AG08396 (cell line): ENCODE measurements around the gene ICAM2.
A peak's percentile ranks its signal among the peaks of the same experiment; 100 is the strongest.

Experiments used
- DNase-seq: peaks from one replicate; pipeline ENCODE4 v3.0.0; 2012; ENCODE audit warnings: low spot score, mixed read lengths

Gene ICAM2

GRCh38 chr17:64009571-64010402 is 10.6 kb downstream of the ICAM2 start:
- DNase-seq: peak; percentile 13

GRCh38 chr17:64008830-64009229 is 11.6 kb downstream of the ICAM2 start:
- DNase-seq: peak; percentile 6

- DNase-seq: no peak
These were observed 12.1 kb downstream of the ICAM2 start for GRCh38 chr17:64008346-64008745.

- peak; percentile 11 for DNase-seq
These were observed 12.6 kb downstream of the ICAM2 start for GRCh38 chr17:64007838-64008282.

- peak; percentile 6 for DNase-seq
These were observed 13.2 kb downstream of the ICAM2 start for GRCh38 chr17:64007089-64007837.

GRCh38 chr17:64006361-64007088 is 13.9 kb downstream of the ICAM2 start:
- DNase-seq: peak; percentile 6

- DNase-seq: peak; percentile 49
These were observed 14.7 kb downstream of the ICAM2 start for GRCh38 chr17:64005734-64006167.

GRCh38 chr17:64004903-64005733 is 15.3 kb downstream of the ICAM2 start:
- peak; percentile 5 for DNase-seq

- DNase-seq: no peak
These were observed 16.1 kb downstream of the ICAM2 start for GRCh38 chr17:64004218-64004770.

GRCh38 chr17:64003526-64004121 is 16.8 kb downstream of the ICAM2 start:
- peak; percentile 2 for DNase-seq

GRCh38 chr17:64002658-64003525 is 17.5 kb downstream of the ICAM2 start:
- DNase-seq: peak; percentile 3

- no peak for DNase-seq
These were observed 18.5 kb downstream of the ICAM2 start for GRCh38 chr17:64001763-64002529.

- no peak for DNase-seq
These were observed 19.3 kb downstream of the ICAM2 start for GRCh38 chr17:64001091-64001579.

- DNase-seq: no peak
These were observed 20.5 kb downstream of the ICAM2 start for GRCh38 chr17:63999680-64000531.

- DNase-seq: no peak
These were observed 21.4 kb downstream of the ICAM2 start for GRCh38 chr17:63998721-63999679.

- peak; percentile 97 for DNase-seq
These were observed 22.2 kb downstream of the ICAM2 start, which contains the start of gene PRR29 for GRCh38 chr17:63998050-63998720. Gene PRR29 (plus strand): TSS chr17:63998351. CDS start chr17:63998365, 14 bp downstream.
